Gastrocnemius medialis (tissue), 4 donors: ENCODE data around the gene RIMBP2.

Experiments
- POLR2A ChIP-seq, 2 donors: fragments of 450-650 bp; IDR thresholded peaks; one replicate each; pipeline ENCODE4 v1.6.1; 2017; ENCODE audit warnings: antibody characterized with exemption in 2 of 2, mild to moderate bottlenecking in 2 of 2, moderate library complexity in 2 of 2
- TF ChIP-seq, protein P1 (sequence below), 5 experiments: fragments of 450-650 bp in 3 of 5; fragments of 200-600 bp in 2 of 5; sonication (generic) in 2 of 5; IDR thresholded peaks in 4 of 5; conservative IDR thresholded peaks in 1 of 5; 1 replicate in 4 of 5; 2 replicates in 1 of 5; pipeline ENCODE4 v1.5.1; 2016 to 2019; ENCODE audit warnings: antibody characterized with exemption in 5 of 5, mild to moderate bottlenecking in 3 of 5, moderate library complexity in 3 of 5

DNA sequence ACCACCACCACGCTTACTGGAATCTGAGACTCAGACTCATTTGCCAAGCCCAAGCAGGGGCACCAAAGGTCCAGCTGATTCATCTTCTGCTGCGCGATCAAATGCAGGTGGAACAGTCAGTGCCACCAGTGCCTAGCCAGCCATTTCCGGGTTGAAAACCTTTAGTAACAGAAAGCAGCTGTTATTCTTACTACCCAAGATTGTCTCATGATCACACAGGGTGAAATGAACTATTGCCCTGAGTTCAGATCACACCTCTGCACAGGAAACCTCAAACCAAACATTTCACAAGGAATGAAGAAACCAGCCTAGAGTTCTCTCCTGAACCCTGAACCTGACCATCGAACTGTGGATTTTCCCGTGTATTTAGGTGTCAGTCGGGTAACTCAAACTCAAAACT lies 88.9 kb downstream of the RIMBP2 start:
- TF ChIP-seq, protein P1, sequence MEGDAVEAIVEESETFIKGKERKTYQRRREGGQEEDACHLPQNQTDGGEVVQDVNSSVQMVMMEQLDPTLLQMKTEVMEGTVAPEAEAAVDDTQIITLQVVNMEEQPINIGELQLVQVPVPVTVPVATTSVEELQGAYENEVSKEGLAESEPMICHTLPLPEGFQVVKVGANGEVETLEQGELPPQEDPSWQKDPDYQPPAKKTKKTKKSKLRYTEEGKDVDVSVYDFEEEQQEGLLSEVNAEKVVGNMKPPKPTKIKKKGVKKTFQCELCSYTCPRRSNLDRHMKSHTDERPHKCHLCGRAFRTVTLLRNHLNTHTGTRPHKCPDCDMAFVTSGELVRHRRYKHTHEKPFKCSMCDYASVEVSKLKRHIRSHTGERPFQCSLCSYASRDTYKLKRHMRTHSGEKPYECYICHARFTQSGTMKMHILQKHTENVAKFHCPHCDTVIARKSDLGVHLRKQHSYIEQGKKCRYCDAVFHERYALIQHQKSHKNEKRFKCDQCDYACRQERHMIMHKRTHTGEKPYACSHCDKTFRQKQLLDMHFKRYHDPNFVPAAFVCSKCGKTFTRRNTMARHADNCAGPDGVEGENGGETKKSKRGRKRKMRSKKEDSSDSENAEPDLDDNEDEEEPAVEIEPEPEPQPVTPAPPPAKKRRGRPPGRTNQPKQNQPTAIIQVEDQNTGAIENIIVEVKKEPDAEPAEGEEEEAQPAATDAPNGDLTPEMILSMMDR (IDR thresholded peaks at IDR 0.05 in 4 of 5, conservative IDR thresholded peaks at IDR 0.05 in 1 of 5): no peak
- TF ChIP-seq POLR2A (IDR thresholded peaks at IDR 0.05): no peak
